GM12875 (cell line): ENCODE measurements around the gene SPRED2.

ENCODE experiments used
- H3K4me3 ChIP-seq: one replicate; pipeline ENCODE4 v1.5.1; 2011; ENCODE audit warnings: low read depth, low read length, control low read depth
- CTCF ChIP-seq: IDR thresholded peaks from 2 replicates; pipeline ENCODE4 v1.5.1; 2011; ENCODE audit warnings: low read depth, mild to moderate bottlenecking, control low read depth, inconsistent platforms, low read length, moderate library complexity, borderline replicate concordance; ENCODE audit not compliant: insufficient read depth

The SPRED2 gene

GRCh38 chr2:65443509-65444186 lies 11.2 kb upstream of the SPRED2 start:
- no peak for TF ChIP-seq CTCF
- H3K4me3 ChIP-seq = no peak overlapping the region

GRCh38 chr2:65442420-65443020 lies 10.1 kb upstream of the SPRED2 start:
- no peak for TF ChIP-seq CTCF
- H3K4me3 ChIP-seq = no peak overlapping the region

- TF ChIP-seq CTCF = no peak
- H3K4me3 ChIP-seq = no peak overlapping the region
Measured at GRCh38 chr2:65438137-65438899, 5.9 kb upstream of the SPRED2 start.

GRCh38 chr2:65437392-65438135 lies 5.2 kb upstream of the SPRED2 start:
- no peak for TF ChIP-seq CTCF
- no peak overlapping the region for H3K4me3 ChIP-seq

- TF ChIP-seq CTCF = no peak
- peak overlapping the region; percentile 44 for H3K4me3 ChIP-seq
Measured at GRCh38 chr2:65436824-65437221, 4.4 kb upstream of the SPRED2 start.

- H3K4me3 ChIP-seq = peak overlapping the region; percentile 44
- TF ChIP-seq CTCF = no peak
Measured at GRCh38 chr2:65436169-65436823, 3.9 kb upstream of the SPRED2 start.
